CD4-positive, alpha-beta T cell treated with Interleukin-21 for 1 hour (primary cell): ENCODE results near the gene CIDEC.

Experiments used
- DNase-seq: peaks from one replicate; pipeline ENCODE4 v3.0.0-alpha.2; 2020

The CIDEC gene

DNA sequence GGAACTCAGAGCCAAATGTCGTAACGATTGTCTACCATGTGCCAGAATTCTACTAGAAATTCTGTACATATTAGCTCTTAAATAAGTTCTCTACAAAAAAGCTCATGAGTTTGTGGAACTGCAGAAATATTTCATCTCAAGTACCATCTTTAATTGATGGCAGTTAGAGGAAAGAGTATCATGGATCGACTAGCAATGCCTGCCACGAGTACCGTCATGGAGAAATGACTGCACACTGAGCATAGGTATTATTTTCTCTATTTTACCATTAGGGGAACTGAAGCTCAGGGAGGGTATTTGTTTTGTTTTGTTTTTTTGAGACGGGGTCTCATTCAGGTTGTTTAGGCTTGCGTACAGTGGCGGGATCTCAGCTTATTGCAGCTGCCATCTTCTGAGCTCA is 39.0 kb downstream of the CIDEC start:
- DNase-seq: no peak

DNA sequence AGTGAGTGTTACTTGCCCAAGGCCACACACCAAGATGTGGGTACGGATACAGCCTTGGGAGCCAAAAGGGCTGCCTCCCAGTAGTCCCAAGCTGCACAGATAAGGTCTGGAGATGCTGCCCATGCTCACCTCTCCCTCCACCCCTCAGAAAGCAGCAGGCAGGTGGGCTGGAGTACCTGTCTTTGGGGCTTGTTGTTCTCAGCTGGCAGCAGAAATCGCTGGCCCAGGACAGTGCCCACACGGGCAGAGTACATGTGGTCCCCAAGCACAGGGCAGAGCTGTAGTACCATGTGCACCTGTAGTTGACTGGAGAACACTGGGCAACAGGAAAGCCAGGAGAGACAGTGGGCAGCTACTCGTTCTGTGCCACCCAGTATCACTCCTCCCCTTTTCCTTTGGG is 41.2 kb downstream of the CIDEC start:
- no peak for DNase-seq

GRCh38 chr3:9837701-9838582 is 42.1 kb downstream of the CIDEC start:
- DNase-seq: no peak

GRCh38 chr3:9834520-9835380 is 45.3 kb downstream of the CIDEC start:
- DNase-seq: no peak

- DNase-seq: no peak
Observed at GRCh38 chr3:9833078-9833477, 47.0 kb downstream of the CIDEC start.

- no peak for DNase-seq
Observed at GRCh38 chr3:9831253-9831652, 48.8 kb downstream of the CIDEC start.

- no peak for DNase-seq
Observed at GRCh38 chr3:9828801-9829755, 51.0 kb downstream of the CIDEC start.

GRCh38 chr3:9826815-9827573 is 53.1 kb downstream of the CIDEC start:
- DNase-seq: peak; percentile 32

DNA sequence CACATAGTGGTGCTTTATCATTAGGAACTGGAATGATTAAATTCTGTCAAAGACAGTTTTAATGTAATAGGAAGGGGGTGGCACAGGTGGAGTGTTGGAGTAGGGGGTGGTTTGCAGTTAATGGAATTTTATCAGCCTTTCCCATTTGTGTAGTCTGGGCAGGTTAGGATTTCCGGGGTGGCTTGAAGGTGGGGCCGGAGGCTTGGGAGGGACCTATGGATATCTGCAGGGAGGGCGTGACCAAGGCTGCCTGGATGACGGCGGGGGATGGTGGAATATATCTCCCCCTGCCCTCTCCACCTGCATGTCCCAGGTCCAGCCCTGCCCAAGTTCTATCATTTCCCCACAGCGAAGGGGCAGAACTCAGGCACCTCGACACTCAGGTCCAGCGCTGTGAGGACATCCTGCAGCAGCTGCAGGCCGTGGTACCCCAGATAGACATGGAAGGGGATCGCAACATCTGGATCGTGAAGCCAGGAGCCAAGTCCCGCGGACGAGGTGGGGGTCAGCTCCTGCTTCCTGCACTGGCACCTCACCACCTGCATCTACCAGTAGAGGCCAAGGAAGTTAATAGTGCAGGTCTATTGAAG is 54.5 kb downstream of the CIDEC start:
- no peak for DNase-seq

GRCh38 chr3:9820946-9821345 is 59.1 kb downstream of the CIDEC start:
- no peak for DNase-seq

- no peak for DNase-seq
Observed at GRCh38 chr3:9820543-9820942, 59.5 kb downstream of the CIDEC start.

GRCh38 chr3:9818666-9819335 is 61.3 kb downstream of the CIDEC start:
- no peak for DNase-seq

DNA sequence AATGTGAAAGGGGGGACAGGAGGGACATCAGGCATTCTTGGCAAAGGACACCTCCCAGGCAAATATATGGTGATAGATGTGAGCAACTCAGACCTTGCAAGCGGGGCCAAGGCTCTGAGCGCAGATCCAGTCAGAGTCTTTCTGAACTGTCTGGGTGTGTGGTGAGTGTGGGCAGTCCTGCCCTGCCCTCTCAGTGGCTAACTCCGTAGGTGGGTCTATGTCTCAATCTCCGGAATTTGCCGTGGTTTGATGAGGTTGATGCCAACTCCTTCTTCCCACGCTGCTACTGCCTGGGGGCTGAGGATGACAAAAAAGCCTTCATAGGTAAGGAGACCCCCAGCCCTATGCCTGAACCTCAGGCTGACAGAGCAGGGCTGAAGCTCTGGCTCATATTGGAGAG is 62.6 kb downstream of the CIDEC start:
- DNase-seq: no peak
